GM12892 (cell line): ENCODE data around the gene ETV4.
"Not testable (repeated sequence)": the region's sequence is repeated elsewhere in the genome, so short reads cannot be mapped to it uniquely, and the experiment has no call there.

Experiments
- POLR2A ChIP-seq: IDR thresholded peaks from 2 replicates; pipeline ENCODE4 v1.6.1; 2011; ENCODE audit warnings: low read depth, low read length, control low read depth
- POLR2AphosphoS5 ChIP-seq: IDR thresholded peaks from 2 replicates; pipeline ENCODE4 v1.6.1; 2011; ENCODE audit warnings: low read depth, low read length, control low read depth

GRCh38 chr17:43509440-43509839 is 36.7 kb downstream of the ETV4 start:
- TF ChIP-seq POLR2A, POLR2AphosphoS5: not testable (repeated sequence)
